HG02678 (cell line): Measurements from ENCODE around the gene HNRNPR.
"Not testable (repeated sequence)": the region's sequence is repeated elsewhere in the genome, so short reads cannot be mapped to it uniquely, and the experiment has no call there.

Experiments used
- ATAC-seq: cut with Tn5 transposase; IDR thresholded peaks from one replicate; pipeline ENCODE4 v1.9.1; 2021; ENCODE audit warnings: mild to moderate bottlenecking, moderate library complexity; ENCODE audit not compliant: unreplicated experiment

Gene HNRNPR

DNA sequence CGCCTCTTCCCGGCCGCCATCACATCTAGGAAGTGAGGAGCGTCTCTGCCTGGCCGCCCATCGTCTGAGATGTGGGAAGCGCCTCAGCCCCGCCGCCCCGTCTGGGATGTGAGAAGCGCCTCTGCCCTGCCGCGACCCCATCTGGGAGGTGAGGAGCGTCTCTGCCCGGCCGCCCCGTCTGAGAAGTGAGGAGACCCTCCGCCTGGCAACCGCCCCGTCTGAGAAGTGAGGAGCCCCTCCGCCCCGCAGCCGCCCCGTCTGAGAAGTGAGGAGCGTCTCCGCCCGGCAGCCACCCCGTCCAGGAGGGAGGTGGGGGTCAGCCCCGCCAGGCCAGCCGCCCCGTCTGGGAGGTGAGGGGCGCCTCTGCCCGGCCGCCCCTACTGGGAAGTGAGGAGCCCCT lies 86.7 kb downstream of the HNRNPR start:
- not testable (repeated sequence) for ATAC-seq
